Neural cell (in vitro differentiated cells): ENCODE results near the gene PARK7.

Experiments
- CTCF ChIP-seq: fragments of 450-650 bp; IDR thresholded peaks from 2 replicates; pipeline ENCODE4 v1.5.1; 2014; ENCODE audit warnings: antibody characterized with exemption, mild to moderate bottlenecking, moderate library complexity; ENCODE audit not compliant: poor library complexity, severe bottlenecking
- EP300 ChIP-seq: fragments of 450-650 bp; conservative IDR thresholded peaks from 2 replicates; pipeline ENCODE4 v1.6.1; 2014; ENCODE audit warnings: antibody characterized with exemption, mild to moderate bottlenecking, moderate library complexity; ENCODE audit not compliant: poor library complexity, severe bottlenecking
- EZH2 ChIP-seq: fragments of 200-600, 300-800 bp; shearing (Covaris generic), sonication (generic); IDR thresholded peaks from 2 replicates; pipeline ENCODE4 v1.6.1; 2014; ENCODE audit warnings: antibody characterized with exemption, low read length, borderline replicate concordance, mild to moderate bottlenecking; ENCODE audit not compliant: insufficient read depth, poor library complexity, severe bottlenecking
- MXI1 ChIP-seq: fragments of 450-650 bp; conservative IDR thresholded peaks from 2 replicates; pipeline ENCODE4 v1.6.1; 2014; ENCODE audit warnings: antibody characterized with exemption, mild to moderate bottlenecking; ENCODE audit not compliant: poor library complexity, severe bottlenecking
- POLR2AphosphoS5 ChIP-seq: IDR thresholded peaks from 2 replicates; pipeline ENCODE4 v1.6.1; 2012
- RAD21 ChIP-seq: fragments of 450-650 bp; conservative IDR thresholded peaks from 2 replicates; pipeline ENCODE4 v1.6.1; 2014; ENCODE audit warnings: antibody characterized with exemption, mild to moderate bottlenecking, moderate library complexity
- REST ChIP-seq: IDR thresholded peaks from 2 replicates; pipeline ENCODE4 v1.6.1; 2012; ENCODE audit warnings: borderline replicate concordance
- SMC3 ChIP-seq: fragments of 450-650 bp; conservative IDR thresholded peaks from 2 replicates; pipeline ENCODE4 v1.6.1; 2014; ENCODE audit warnings: antibody characterized with exemption, mild to moderate bottlenecking, moderate library complexity; ENCODE audit not compliant: poor library complexity
- TAF1 ChIP-seq: IDR thresholded peaks from 2 replicates; pipeline ENCODE4 v1.6.1; 2012; ENCODE audit warnings: low read depth

- TF ChIP-seq CTCF (no peak), EZH2 (no peak), TAF1 (no peak), REST (no peak), POLR2AphosphoS5 (no peak), SMC3 (no peak), EP300 (no peak), RAD21 (no peak), MXI1 (no peak)
Measured at GRCh38 chr1:7941437-7941793, 20.1 kb upstream of the PARK7 start.
